GM12872 (cell line): ENCODE results near the gene KSR2.

Experiments used
- TF ChIP-seq, protein P1 (sequence below): IDR thresholded peaks from 3 replicates; pipeline ENCODE4 v1.5.1; 2011; ENCODE audit warnings: low read depth, mild to moderate bottlenecking, low read length, moderate library complexity; ENCODE audit not compliant: insufficient read depth

KSR2 gene

GRCh38 chr12:117522559-117522958 lies 446.2 kb downstream of the KSR2 start:
- TF ChIP-seq, protein P1, sequence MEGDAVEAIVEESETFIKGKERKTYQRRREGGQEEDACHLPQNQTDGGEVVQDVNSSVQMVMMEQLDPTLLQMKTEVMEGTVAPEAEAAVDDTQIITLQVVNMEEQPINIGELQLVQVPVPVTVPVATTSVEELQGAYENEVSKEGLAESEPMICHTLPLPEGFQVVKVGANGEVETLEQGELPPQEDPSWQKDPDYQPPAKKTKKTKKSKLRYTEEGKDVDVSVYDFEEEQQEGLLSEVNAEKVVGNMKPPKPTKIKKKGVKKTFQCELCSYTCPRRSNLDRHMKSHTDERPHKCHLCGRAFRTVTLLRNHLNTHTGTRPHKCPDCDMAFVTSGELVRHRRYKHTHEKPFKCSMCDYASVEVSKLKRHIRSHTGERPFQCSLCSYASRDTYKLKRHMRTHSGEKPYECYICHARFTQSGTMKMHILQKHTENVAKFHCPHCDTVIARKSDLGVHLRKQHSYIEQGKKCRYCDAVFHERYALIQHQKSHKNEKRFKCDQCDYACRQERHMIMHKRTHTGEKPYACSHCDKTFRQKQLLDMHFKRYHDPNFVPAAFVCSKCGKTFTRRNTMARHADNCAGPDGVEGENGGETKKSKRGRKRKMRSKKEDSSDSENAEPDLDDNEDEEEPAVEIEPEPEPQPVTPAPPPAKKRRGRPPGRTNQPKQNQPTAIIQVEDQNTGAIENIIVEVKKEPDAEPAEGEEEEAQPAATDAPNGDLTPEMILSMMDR, result no peak

DNA sequence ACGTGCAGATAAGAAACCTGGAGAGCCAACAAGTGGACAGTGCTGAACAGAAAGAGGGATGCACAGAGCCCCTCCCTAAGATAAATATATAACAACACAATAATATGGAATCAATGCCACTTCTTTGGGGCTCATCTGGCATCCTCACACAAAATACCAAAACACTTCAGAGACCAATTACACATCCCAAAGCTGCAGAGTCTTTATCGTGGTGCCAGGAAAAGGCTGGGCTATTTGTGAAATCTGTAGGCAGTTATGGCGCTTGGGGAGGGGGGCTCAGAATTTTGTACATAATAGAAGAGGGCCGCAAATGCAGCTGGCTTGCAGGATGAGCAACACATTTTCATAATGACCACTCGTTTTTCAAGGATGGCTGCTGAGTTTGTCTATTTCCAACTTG lies 446.9 kb downstream of the KSR2 start:
- TF ChIP-seq, protein P1, result no peak

- TF ChIP-seq, protein P1, result no peak
Observed at GRCh38 chr12:117521346-117521745, 447.4 kb downstream of the KSR2 start.

DNA sequence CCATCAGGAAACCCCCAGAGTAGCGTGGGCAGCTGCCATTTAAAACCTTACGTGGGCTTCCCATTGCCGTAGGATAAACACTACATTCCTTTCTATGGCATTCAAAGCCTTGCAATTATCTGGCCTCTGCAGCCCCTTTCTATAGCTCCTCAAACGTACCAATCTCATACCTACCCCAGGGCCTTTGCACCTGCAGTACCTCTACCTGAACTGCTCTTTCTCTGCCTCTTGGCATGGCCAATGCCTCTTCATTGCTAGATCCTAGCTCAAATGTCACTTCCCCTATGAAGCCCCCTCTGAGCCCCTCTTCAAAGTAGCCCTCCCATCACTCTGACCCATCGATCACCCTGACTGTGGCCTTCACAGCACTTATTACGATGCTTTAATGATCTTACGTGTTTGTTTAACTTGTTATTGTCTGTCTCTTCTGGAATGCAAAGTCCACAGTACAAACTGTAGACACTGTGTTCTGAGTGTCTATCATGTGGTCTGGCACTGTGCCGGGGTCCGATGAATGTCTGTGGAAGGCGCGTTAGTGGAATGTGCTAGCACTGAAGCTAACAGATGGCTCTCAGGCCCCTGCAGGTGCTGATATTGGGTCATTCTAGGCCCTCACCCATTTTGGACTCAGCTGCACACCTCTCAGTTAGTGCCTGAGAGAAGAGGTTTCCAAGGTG lies 450.1 kb downstream of the KSR2 start:
- TF ChIP-seq, protein P1, result no peak

DNA sequence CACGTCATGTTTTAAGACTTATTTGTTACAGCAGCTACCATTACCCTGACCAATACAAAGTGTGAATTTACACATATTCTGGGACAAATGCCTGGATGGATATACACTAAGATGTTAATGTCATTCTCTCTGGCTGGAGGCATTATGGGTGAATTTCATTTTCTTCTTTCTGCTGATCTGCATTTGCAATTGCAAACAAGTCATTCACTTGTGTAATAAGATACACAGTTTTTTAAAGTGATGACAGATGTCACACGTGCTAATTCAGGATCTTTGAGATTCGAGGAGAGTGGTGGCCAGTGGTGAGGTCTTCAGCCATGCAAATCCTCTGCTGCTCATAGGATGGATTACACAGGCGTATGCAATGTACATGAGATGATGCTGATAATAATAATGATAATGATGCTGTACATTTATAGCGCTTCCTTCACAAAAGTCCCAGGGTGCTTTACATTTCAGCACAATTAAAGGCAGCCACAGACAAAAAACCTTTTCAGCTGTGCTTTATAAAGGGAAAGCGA lies 451.5 kb downstream of the KSR2 start:
- TF ChIP-seq, protein P1, result no peak

DNA sequence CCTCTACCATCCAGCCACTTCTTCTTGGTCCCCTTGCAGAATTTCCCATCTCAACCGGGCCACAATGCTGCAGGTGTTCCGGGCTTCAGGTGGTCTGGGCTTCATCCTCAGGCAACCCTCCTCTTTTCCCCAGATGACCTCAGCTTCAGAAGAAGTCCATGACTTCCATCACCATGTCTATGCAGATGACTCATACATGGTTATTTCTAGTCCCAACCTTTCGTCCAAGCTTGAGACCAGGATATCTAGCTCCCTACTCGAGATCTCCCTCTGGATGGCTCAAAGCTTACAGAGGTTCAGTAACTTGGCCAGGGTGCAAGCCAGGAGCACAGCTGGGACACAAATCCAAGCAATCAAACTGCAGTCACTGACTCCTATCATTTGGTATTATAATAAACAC lies 452.8 kb downstream of the KSR2 start:
- TF ChIP-seq, protein P1, result no peak

DNA sequence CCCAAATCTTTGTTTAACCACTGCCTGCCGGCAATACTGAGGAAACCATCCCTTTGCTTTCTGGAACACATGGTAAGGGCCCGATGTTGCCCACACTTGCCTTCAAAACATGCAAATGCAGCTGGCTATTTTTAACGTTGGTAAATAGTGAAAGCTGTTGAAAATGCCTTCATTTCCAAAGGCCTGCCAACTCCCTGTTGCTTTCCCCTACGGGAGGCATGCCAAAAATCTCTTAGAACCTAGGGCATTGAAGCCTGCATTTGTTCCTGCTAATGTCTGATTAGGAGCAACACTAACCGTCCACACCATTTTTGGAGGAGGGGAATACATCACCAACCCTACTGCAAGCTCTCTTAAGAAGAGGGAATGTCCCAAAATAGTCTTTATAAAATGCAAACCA lies 454.8 kb downstream of the KSR2 start:
- TF ChIP-seq, protein P1, result no peak
